Measurements from ENCODE around the gene EIF5A2. TPM values are rescaled to one million over a fixed set of nuclear protein-coding genes. Genes with fewer than 3 reads are reported as not detected.

Gene EIF5A2
- polyA plus RNA-seq, 1 donor from 2014 or later, result 0.94 TPM

DNA sequence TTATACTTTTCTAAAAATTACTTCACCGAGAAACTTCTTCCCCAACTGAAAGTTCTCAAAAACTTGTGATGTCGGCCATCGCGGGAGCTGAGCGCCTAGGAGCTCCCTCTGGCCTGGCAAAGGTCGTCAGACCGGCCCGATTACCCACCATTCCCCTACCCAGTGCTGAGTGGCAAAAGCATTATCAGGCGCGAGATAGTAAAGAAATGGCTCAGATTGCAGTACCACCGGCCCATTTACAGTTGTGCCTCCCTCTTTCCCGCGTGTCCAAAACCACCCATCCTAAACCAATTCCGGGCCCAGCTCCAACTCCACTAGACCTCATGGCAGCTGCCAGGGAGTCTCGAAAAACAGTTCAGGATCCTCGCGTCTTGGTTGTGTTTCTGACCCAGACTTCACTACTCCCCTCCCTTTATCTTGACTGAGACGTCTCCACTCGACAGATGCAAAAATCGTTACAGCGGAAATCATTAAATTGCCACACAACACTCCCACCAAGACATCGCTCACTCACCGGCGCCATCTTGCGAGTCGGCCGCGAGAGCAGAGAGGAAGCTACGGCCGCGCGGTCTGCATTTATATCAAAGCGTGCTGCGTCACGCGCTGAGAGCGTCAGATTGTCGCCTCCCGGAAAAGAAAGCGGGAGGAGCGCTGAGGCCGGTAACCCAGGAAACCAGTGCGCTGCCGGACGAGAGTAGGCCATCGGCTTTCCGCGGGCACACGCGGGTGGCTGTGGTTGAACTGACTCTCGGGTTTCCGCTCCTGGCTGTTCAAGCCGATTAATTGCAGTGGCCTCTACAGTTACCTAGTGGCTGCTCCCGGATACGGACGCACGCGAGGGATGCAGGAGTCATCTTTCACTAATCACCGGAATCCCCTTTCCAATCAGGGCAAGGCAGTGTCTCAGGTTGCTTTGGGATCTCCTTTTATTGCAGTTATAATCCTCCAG lies 38.5 kb downstream of the EIF5A2 start, which contains the start of gene RPL22L1:
Gene RPL22L1, minus strand, starts transcription at position 551 of the 949 bp plus-strand sequence. Its CDS starts 28 bp downstream, at position 523.
- peak within 1 kb of the TSS; percentile 99 for H3K4me2 ChIP-seq (ENCODE audit: low read length)

More for the DNA sequence above, 38.5 kb downstream of the EIF5A2 start, which contains the start of gene RPL22L1:
- Histone ChIP-seq H3K9me2 (ENCODE audit: insufficient read depth, low read length) (no peaks in the 10 kb centered on the region), H3F3A (ENCODE audit: insufficient read depth, low read length, poor library complexity, severe bottlenecking) (peaks cover 3% of the 10 kb centered on the region), H3K79me2 (replicated peaks; ENCODE audit: insufficient read depth, low read length) (peaks cover 21% of the 10 kb centered on the region), H2AFZ (ENCODE audit: low read depth, low read length) (peak within 1 kb of the TSS; percentile 92), H3K4me3 (ENCODE audit: low read length) (peak within 1 kb of the TSS; percentile 66), H3K36me3 (ENCODE audit: insufficient read depth, low read length) (peaks cover 9% of the 10 kb centered on the region), H3K27me3 (ENCODE audit: insufficient read depth, low read depth, low read length) (no peaks in the 10 kb centered on the region), H4K20me1 (ENCODE audit: insufficient read depth) (no peaks in the 10 kb centered on the region), H3K27ac (ENCODE audit: low read length) (peak within 1 kb of the TSS; percentile 81), H3K9ac (ENCODE audit: low read length) (peak within 1 kb of the TSS; percentile 68), H3K9me3 (ENCODE audit: low read length) (no peaks in the 10 kb centered on the region)
- peak; percentile 57 for TF ChIP-seq RAD21 (conservative IDR thresholded peaks at IDR 0.05)
- TF ChIP-seq MXI1 (conservative IDR thresholded peaks at IDR 0.05; ENCODE audit: poor library complexity, severe bottlenecking), result peak; percentile 88
- peak; percentile 60 for TF ChIP-seq CTCF (IDR thresholded peaks at IDR 0.05; ENCODE audit: poor library complexity, severe bottlenecking)
- peak; percentile 76 for TF ChIP-seq EP300 (conservative IDR thresholded peaks at IDR 0.05; ENCODE audit: poor library complexity, severe bottlenecking)
- no peak for TF ChIP-seq EZH2 (IDR thresholded peaks at IDR 0.05; ENCODE audit: borderline replicate concordance, insufficient read depth, low read length, poor library complexity, severe bottlenecking)
- peak; percentile 97 for TF ChIP-seq POLR2AphosphoS5 (IDR thresholded peaks at IDR 0.05)
- peak; percentile 73 for TF ChIP-seq REST (IDR thresholded peaks at IDR 0.05; ENCODE audit: borderline replicate concordance)
- peak; percentile 93 for TF ChIP-seq TAF1 (IDR thresholded peaks at IDR 0.05; ENCODE audit: low read depth)
- peak; percentile 65 for TF ChIP-seq SMC3 (conservative IDR thresholded peaks at IDR 0.05; ENCODE audit: poor library complexity)
